Prostate gland (tissue), 2 donors: Measurements from ENCODE around the gene TLE1.

ENCODE experiments used
- CTCF ChIP-seq, 4 experiments: fragments of 200-600 bp in 2 of 4; fragments of 450-650 bp in 2 of 4; sonication (generic) in 2 of 4; IDR thresholded peaks; 1 replicate in 3 of 4; 2 replicates in 1 of 4; pipeline ENCODE4 v1.5.1; 2016 to 2019; ENCODE audit warnings: antibody characterized with exemption in 4 of 4, mild to moderate bottlenecking in 2 of 4, moderate library complexity in 2 of 4
- POLR2A ChIP-seq: fragments of 450-650 bp; IDR thresholded peaks from one replicate; pipeline ENCODE4 v1.6.1; 2016; ENCODE audit warnings: antibody characterized with exemption, mild to moderate bottlenecking
- POLR2AphosphoS5 ChIP-seq: sonication (generic); formaldehyde crosslinking; IDR thresholded peaks from one replicate; pipeline ENCODE4 v1.6.1; 2017; ENCODE audit warnings: antibody characterized with exemption

GRCh38 chr9:81563739-81564138 is 125.6 kb downstream of the TLE1 start:
- TF ChIP-seq CTCF (IDR thresholded peaks at IDR 0.05) (no peak), POLR2A (no peak), POLR2AphosphoS5 (no peak)
